GM21717 (cell line): ENCODE data around the gene CTAGE15.
"Not testable (repeated sequence)": the region's sequence is repeated elsewhere in the genome, so short reads cannot be mapped to it uniquely, and the experiment has no call there.

Experiments used
- ATAC-seq: cut with Tn5 transposase; IDR thresholded peaks from one replicate; pipeline ENCODE4 v1.9.1; 2021; ENCODE audit warnings: mild to moderate bottlenecking, moderate library complexity; ENCODE audit not compliant: unreplicated experiment

The CTAGE15 gene

DNA sequence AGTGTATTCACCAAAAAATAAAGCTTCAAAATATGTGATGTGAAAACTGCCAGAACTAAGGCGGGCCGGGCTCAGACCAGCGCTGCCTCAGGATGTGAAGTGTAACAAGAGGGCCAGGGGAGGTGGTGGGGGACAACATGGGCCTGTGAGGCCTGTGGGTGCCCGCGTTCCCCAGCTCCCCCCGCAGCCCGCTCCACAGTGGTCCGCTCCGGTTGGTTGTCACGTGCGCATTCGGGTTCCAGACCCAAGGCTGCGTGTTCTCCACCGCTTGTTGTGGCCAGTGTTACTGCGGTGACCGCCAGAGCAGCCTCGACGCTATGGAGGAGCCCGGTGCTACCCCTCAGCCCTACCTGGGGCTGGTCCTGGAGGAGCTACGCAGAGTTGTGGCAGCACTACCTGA lies at the start of gene CTAGE15:
Gene CTAGE15 (plus strand): TSS at position 301 of the 400 bp plus-strand sequence. CDS start 17 bp downstream, at position 318.
- ATAC-seq: not testable (repeated sequence)

DNA sequence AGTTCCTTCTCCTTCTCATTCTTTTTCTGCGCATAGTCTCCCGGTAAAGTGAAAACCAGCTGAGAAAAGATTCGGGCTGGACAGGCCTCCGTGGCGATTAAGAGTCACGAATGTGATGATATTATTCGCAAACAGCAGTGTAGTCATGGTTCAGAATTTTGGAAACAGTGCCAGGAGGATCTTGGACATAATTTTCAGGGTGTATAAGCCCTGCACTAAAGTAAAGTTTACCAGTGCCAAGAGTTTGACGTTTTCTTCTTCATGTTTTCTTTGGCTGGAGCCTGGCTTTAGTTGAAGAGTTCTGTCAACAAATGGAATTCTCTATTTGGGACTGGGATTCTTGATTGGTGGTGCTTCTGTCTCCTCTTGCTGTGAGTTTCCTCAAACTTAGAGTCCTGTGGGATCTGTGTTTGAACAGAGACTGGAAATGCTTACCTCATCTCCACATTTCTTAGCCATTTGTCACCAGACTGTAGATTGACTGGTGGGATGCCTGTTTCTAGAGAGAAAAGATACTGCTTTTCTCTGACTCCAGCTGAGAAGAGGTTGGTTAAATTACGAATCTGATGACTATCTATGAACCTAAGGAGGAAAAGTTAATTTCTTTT lies 49.2 kb upstream of the CTAGE15 start:
- ATAC-seq: not testable (repeated sequence)

GRCh38 chr7:143531169-143531926 lies 40.3 kb upstream of the CTAGE15 start:
- not testable (repeated sequence) for ATAC-seq

GRCh38 chr7:143531932-143532331 lies 39.7 kb upstream of the CTAGE15 start:
- ATAC-seq: not testable (repeated sequence)

GRCh38 chr7:143533213-143533839 lies 38.3 kb upstream of the CTAGE15 start:
- not testable (repeated sequence) for ATAC-seq

DNA sequence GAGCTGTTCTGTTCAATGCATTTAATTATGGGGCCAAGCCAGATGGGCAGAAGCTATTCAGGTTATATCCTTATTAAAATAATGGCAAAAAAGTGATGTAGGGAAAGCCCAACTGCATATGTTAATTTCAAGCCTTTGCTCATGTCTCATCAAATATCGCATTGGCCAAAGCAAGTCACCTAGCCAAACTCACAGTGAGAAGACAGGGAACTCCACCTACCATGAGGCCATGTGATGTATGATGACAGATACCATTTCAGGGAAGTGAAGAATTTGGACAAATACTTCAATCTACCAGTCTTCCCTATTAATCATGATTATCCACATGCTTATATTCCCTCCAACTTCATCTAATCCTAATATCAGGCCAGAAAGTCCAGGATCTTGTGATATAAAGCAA lies 35.2 kb upstream of the CTAGE15 start:
- not testable (repeated sequence) for ATAC-seq

DNA sequence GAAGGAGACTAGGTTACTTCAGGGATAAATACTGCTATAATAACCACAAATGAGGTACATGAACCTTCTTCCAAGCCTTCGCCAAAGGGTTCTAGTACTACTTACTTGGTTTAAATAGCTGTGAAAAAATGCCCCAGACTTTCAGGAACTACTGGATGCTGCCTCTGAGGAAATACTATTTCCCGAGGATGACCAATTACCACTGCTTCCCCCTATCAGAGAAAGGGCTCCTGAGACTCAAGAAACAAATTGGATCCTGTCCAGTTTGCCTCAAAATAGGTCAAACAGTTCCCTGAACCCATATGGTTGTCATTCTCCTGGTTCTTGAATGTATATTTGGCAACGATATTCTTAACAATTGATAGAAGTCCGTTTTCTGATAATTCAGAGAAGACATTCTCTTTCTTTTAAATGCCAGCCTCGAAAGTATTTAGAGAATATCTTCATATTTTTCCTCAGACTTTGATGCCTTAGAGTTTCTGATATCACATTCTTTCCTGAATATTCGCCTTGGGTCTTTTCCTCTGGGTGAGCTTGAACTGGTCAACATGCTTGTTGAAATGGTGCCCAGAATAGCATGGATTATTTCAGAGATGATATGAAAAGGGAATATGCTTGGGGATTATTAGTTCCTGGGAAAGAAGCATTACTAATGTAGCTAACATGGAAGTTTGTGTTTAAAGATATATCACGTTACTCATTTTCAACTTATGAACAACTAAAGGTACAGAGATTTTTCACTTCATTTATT lies 28.1 kb upstream of the CTAGE15 start:
- ATAC-seq: not testable (repeated sequence)

DNA sequence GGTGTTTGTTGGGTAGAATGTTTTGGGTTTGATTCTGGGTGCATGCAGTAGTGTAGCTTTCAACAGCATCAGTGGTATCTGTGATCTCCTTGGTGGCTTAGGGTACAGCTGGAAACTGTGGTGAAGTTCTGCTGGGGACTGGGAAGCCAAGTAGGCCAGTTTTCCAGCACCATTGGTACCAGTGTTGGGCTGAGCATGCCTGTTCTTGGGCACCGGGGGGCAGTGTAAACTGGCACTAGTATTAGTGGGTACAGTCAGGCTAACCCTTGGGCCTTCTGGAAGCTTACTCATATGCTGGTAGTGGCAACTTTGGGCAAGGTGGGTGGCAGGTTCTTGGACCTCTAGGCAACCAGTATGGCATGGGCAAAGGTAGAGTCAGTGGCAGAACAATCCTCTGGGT lies 15.6 kb upstream of the CTAGE15 start:
- ATAC-seq: not testable (repeated sequence)

GRCh38 chr7:143563306-143563705 lies 8.3 kb upstream of the CTAGE15 start:
- ATAC-seq: not testable (repeated sequence)

- not testable (repeated sequence) for ATAC-seq
These were observed 5.6 kb upstream of the CTAGE15 start for GRCh38 chr7:143566001-143566400.

GRCh38 chr7:143588183-143588582 lies 16.6 kb downstream of the CTAGE15 start:
- not testable (repeated sequence) for ATAC-seq

- not testable (repeated sequence) for ATAC-seq
These were observed 18.3 kb downstream of the CTAGE15 start for GRCh38 chr7:143589897-143590296.

- not testable (repeated sequence) for ATAC-seq
These were observed 26.5 kb downstream of the CTAGE15 start for GRCh38 chr7:143598086-143598485.

DNA sequence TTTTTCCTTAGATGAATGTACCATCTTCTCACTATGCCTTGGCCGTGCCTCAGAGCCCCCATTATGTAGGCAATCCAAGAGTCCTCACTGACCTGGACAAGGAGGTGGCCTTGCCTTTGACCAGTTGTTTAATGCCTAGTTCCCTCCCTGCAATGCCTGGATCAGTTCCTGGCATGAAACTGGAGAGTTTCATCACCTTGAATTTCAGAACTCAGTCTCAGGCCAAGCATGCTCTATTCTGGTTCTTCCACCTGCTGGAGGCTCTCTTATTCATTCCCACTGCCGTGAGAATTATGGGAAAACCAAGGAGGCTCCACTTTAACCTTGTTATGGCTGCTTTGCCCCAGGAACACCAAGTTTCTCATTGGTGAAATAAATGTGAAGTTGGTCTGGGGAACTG lies 31.9 kb downstream of the CTAGE15 start:
- ATAC-seq: not testable (repeated sequence)

DNA sequence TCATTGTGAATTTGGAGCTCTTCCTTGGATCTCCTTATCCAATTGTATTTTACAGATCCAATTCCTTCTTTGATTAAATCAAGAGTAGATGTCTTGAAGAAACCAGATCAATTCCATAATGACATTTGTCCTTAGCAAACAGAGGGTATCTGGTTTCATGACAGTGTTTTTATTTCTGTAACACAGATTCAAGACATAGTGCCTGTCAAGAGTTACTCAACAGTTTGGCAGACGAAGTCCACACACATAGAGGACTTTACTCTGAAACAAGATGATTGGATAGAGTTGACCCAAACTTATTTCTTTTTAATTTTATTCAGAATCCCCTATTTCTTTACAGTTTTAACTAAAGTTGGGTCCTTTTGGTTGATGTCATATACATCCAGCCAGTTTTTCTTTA lies 34.5 kb downstream of the CTAGE15 start:
- ATAC-seq: not testable (repeated sequence)

GRCh38 chr7:143615545-143615944 lies 43.9 kb downstream of the CTAGE15 start:
- not testable (repeated sequence) for ATAC-seq

DNA sequence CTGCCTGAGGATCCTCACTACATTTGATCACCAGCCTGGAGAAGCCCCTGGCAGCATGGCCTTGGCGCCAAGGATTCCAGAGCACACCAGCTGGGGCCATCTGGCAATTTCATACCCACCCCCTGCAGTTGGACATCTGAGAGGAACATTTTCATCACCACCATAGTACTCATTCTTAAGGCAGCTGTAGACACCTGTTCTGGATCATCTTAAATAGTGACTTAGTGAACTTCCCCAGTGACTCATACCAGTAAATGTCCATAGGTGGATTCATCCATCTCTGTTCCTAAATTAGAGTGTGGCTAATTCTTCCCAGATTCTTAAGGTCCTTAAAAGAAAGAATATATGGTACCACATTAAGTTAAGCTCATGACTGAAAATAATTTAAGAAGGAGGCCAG lies 45.6 kb downstream of the CTAGE15 start:
- ATAC-seq: not testable (repeated sequence)

DNA sequence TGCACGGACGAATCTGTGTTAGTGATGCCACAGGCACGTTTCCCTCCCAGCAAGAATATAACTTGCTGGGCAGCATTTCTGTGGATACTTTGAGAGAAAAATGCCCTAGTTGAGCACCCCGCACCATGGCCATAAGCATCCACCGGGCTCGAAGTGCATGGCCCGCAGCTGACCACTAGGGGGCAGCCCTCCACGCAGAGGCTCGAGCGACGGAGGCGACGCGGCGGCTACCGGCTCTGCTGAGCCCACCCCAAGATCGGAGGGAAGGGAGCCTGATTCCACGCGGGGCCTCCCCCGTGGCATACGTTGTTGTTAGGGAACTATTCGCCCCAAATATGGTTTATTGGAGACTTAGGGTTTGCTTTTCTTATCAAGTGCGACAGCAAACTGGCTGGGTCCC lies 48.5 kb downstream of the CTAGE15 start:
- ATAC-seq: peak; percentile 31

- ATAC-seq: peak; percentile 86
These were observed 49.0 kb downstream of the CTAGE15 start, which contains the start of gene TCAF2 for GRCh38 chr7:143620646-143621045. Gene TCAF2, plus strand, starts transcription at chr7:143620974.

- ATAC-seq: peak; percentile 41
These were observed 49.6 kb downstream of the CTAGE15 start for GRCh38 chr7:143621175-143621574.

GRCh38 chr7:143622130-143622529 lies 50.5 kb downstream of the CTAGE15 start:
- ATAC-seq: peak; percentile 24
